Mesenteric fat pad (tissue), 1 donor: ENCODE measurements around the gene GNAQ. TPM values are rescaled to one million over a fixed set of nuclear protein-coding genes. Genes with fewer than 3 reads are reported as not detected.

ENCODE experiments used
- DNase-seq: peaks from one replicate; pipeline ENCODE4 v3.0.0-alpha.2; 2020; ENCODE audit warnings: low spot score
- total RNA-seq: library from RNA; stranded (reverse); fragmentation: NEBNext Ultra II Directional; extraction: Animal tissue kit (Norgen Biotek cat#: 25700); gene quantifications from one replicate; pipeline ENCODE4 v1.2.1, GENCODE V29; 2021
- donor health status: DM: yes; HTN: yes; CAD: no.

The GNAQ gene
- total RNA-seq, 1 donor from 2014 or later = 115 TPM

GRCh38 chr9:77817590-77818311 is 213.9 kb downstream of the GNAQ start:
- DNase-seq = no peak

GRCh38 chr9:77816641-77817341 is 214.8 kb downstream of the GNAQ start:
- no peak for DNase-seq

GRCh38 chr9:77815260-77815659 is 216.4 kb downstream of the GNAQ start:
- no peak for DNase-seq

GRCh38 chr9:77811832-77812231 is 219.8 kb downstream of the GNAQ start:
- DNase-seq = no peak

- no peak for DNase-seq
Observed at GRCh38 chr9:77810637-77811119, 220.9 kb downstream of the GNAQ start.

- no peak for DNase-seq
Observed at GRCh38 chr9:77810047-77810446, 221.6 kb downstream of the GNAQ start.

GRCh38 chr9:77809552-77809951 is 222.1 kb downstream of the GNAQ start:
- DNase-seq = no peak

GRCh38 chr9:77808751-77809081 is 222.9 kb downstream of the GNAQ start:
- no peak for DNase-seq

- DNase-seq = no peak
Observed at GRCh38 chr9:77807846-77808750, 223.5 kb downstream of the GNAQ start.

GRCh38 chr9:77807281-77807683 is 224.3 kb downstream of the GNAQ start:
- DNase-seq = no peak

GRCh38 chr9:77806741-77807140 is 224.9 kb downstream of the GNAQ start:
- no peak for DNase-seq

GRCh38 chr9:77805810-77806209 is 225.8 kb downstream of the GNAQ start:
- DNase-seq = no peak

- no peak for DNase-seq
Observed at GRCh38 chr9:77803423-77803822, 228.2 kb downstream of the GNAQ start.

- no peak for DNase-seq
Observed at GRCh38 chr9:77802515-77803293, 228.9 kb downstream of the GNAQ start.

- DNase-seq = no peak
Observed at GRCh38 chr9:77802064-77802463, 229.5 kb downstream of the GNAQ start.

GRCh38 chr9:77800924-77801551 is 230.6 kb downstream of the GNAQ start:
- DNase-seq = no peak

- no peak for DNase-seq
Observed at GRCh38 chr9:77798140-77798539, 233.5 kb downstream of the GNAQ start.

GRCh38 chr9:77794985-77795384 is 236.6 kb downstream of the GNAQ start:
- no peak for DNase-seq

- no peak for DNase-seq
Observed at GRCh38 chr9:77793849-77794248, 237.8 kb downstream of the GNAQ start.

- DNase-seq = no peak
Observed at GRCh38 chr9:77789891-77790290, 241.7 kb downstream of the GNAQ start.

GRCh38 chr9:77785341-77785740 is 246.3 kb downstream of the GNAQ start:
- no peak for DNase-seq
